Smooth muscle cell (in vitro differentiated cells): ENCODE data around the gene CCDC142. TPM values are rescaled to one million over a fixed set of nuclear protein-coding genes. Genes with fewer than 3 reads are reported as not detected.
A peak's percentile ranks its signal among the peaks of the same experiment; 100 is the strongest.
"Not testable (repeated sequence)": the region's sequence is repeated elsewhere in the genome, so short reads cannot be mapped to it uniquely, and the experiment has no call there.

ENCODE experiments used
- DNase-seq: peaks from one replicate; lab custom pipeline; 2025; ENCODE audit not compliant: unreplicated experiment; lab: John Stamatoyannopoulos, UW
- H2AFZ ChIP-seq: fragments of 200-600 bp; sonication (generic); 2 replicates; pipeline ENCODE4 v1.6.0; 2016; ENCODE audit warnings: antibody characterized with exemption, low read depth, mild to moderate bottlenecking
- H3F3A ChIP-seq: fragments of 200-600 bp; sonication (generic); 2 replicates; pipeline ENCODE4 v1.6.0; 2017; ENCODE audit warnings: antibody characterized with exemption, low read depth
- H3K27ac ChIP-seq: fragments of 200-600 bp; sonication (generic); 2 replicates; pipeline ENCODE4 v1.5.1; 2016; ENCODE audit warnings: low read depth, mild to moderate bottlenecking
- H3K27me3 ChIP-seq: fragments of 200-600 bp; sonication (generic); 2 replicates; pipeline ENCODE4 v1.6.1; 2016; ENCODE audit warnings: low read depth, mild to moderate bottlenecking
- H3K36me3 ChIP-seq: fragments of 200-600 bp; sonication (generic); 2 replicates; pipeline ENCODE4 v1.5.1; 2016; ENCODE audit warnings: low read depth
- H3K4me1 ChIP-seq: fragments of 200-600 bp; sonication (generic); 2 replicates; pipeline ENCODE4 v1.5.1; 2016; ENCODE audit warnings: low read depth
- H3K4me2 ChIP-seq: fragments of 200-600 bp; sonication (generic); 2 replicates; pipeline ENCODE4 v1.6.0; 2016; ENCODE audit warnings: mild to moderate bottlenecking
- H3K4me3 ChIP-seq: fragments of 200-600 bp; sonication (generic); 2 replicates; pipeline ENCODE4 v1.5.1; 2016; ENCODE audit warnings: mild to moderate bottlenecking
- H3K79me2 ChIP-seq: fragments of 200-600 bp; sonication (generic); 2 replicates; pipeline ENCODE4 v1.6.0; 2016; ENCODE audit warnings: low read depth, mild to moderate bottlenecking
- H3K9ac ChIP-seq: fragments of 200-600 bp; sonication (generic); 2 replicates; pipeline ENCODE4 v1.6.0; 2016; ENCODE audit warnings: low read depth
- H3K9me3 ChIP-seq: fragments of 200-600 bp; sonication (generic); replicated peaks from 2 replicates; pipeline ENCODE4 v1.5.1; 2016; ENCODE audit warnings: low read depth
- H4K20me1 ChIP-seq: fragments of 200-600 bp; sonication (generic); 2 replicates; pipeline ENCODE4 v1.6.0; 2016; ENCODE audit warnings: low read depth
- WGBS: methylation state at CpG from one replicate; pipeline ENCODE4 v1.1.7; 2016; ENCODE audit warnings: low lambda C conversion rate; 5-methylcytosine and 5-hydroxymethylcytosine counted together
- polyA plus RNA-seq: library from polyadenylated mRNA; unstranded; fragments of >200 nt; fragmentation: Nextera tagmentation; extraction: Ambion mirVana; gene quantifications from 2 replicates; pipeline ENCODE4 v1.2.1, GENCODE V29; 2016
- total RNA-seq: library from RNA; depleted of rRNA; stranded (reverse); fragments of >200 nt; gene quantifications from 2 replicates; pipeline ENCODE4 v1.2.3, GENCODE V29; 2014
- TF ChIP-seq, protein P1 (sequence below): fragments of 200-600 bp; sonication (generic); IDR thresholded peaks from 2 replicates; pipeline ENCODE4 v1.5.1; 2017; ENCODE audit warnings: borderline replicate concordance, mild to moderate bottlenecking, antibody characterized with exemption; ENCODE audit not compliant: insufficient read depth, poor library complexity, severe bottlenecking

The CCDC142 gene
- total and polyA plus RNA-seq, 2 experiments from 2014 or later = 5.5 to 7.7 TPM

- TF ChIP-seq, protein P1, sequence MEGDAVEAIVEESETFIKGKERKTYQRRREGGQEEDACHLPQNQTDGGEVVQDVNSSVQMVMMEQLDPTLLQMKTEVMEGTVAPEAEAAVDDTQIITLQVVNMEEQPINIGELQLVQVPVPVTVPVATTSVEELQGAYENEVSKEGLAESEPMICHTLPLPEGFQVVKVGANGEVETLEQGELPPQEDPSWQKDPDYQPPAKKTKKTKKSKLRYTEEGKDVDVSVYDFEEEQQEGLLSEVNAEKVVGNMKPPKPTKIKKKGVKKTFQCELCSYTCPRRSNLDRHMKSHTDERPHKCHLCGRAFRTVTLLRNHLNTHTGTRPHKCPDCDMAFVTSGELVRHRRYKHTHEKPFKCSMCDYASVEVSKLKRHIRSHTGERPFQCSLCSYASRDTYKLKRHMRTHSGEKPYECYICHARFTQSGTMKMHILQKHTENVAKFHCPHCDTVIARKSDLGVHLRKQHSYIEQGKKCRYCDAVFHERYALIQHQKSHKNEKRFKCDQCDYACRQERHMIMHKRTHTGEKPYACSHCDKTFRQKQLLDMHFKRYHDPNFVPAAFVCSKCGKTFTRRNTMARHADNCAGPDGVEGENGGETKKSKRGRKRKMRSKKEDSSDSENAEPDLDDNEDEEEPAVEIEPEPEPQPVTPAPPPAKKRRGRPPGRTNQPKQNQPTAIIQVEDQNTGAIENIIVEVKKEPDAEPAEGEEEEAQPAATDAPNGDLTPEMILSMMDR = no peak
- no peak overlapping the region for H3K4me3 ChIP-seq
- peaks cover 19% of the 10 kb centered on the region for H3K4me1 ChIP-seq
- DNase-seq = no peak
- WGBS = 97% methylated on average over 20 of the region's 20 CpGs
- H3K27ac ChIP-seq = no peak overlapping the region
- H3F3A ChIP-seq = peaks cover 16% of the 10 kb centered on the region
- H3K36me3 ChIP-seq = no peaks in the 10 kb centered on the region
- H3K9me3 ChIP-seq = no peaks in the 10 kb centered on the region
- H4K20me1 ChIP-seq = no peaks in the 10 kb centered on the region
- no peak overlapping the region for H3K9ac ChIP-seq
- peaks cover 47% of the 10 kb centered on the region for H3K79me2 ChIP-seq
- H3K4me2 ChIP-seq = no peak overlapping the region
- no peaks in the 10 kb centered on the region for H3K27me3 ChIP-seq
- H2AFZ ChIP-seq = no peak overlapping the region
Measured at GRCh38 chr2:74462054-74462785, 20.6 kb downstream of the CCDC142 start.

GRCh38 chr2:74461187-74462053 lies 21.4 kb downstream of the CCDC142 start:
- Histone ChIP-seq H3K4me2 (no peak overlapping the region), H3K27ac (peak overlapping the region; percentile 1), H3K9ac (no peak overlapping the region), H3K9me3 (no peaks in the 10 kb centered on the region), H3K4me3 (no peak overlapping the region), H4K20me1 (no peaks in the 10 kb centered on the region), H3K4me1 (peaks cover 24% of the 10 kb centered on the region), H3K27me3 (no peaks in the 10 kb centered on the region), H2AFZ (no peak overlapping the region), H3K36me3 (no peaks in the 10 kb centered on the region), H3F3A (peaks cover 20% of the 10 kb centered on the region), H3K79me2 (peaks cover 48% of the 10 kb centered on the region)
- TF ChIP-seq, protein P1 = peak; percentile 5
- DNase-seq = no peak
- WGBS = 96% methylated on average over 26 of the region's 27 CpGs

- 93% methylated on average over 10 of the region's 10 CpGs for WGBS
- H3K27ac ChIP-seq, H3K4me2 ChIP-seq, H2AFZ ChIP-seq, H3K4me3 ChIP-seq, H3K9ac ChIP-seq, DNase-seq, H3K9me3 ChIP-seq, H3K27me3 ChIP-seq, H4K20me1 ChIP-seq, H3K36me3 ChIP-seq: not testable (repeated sequence)
- Histone ChIP-seq H3K4me1 (peaks cover 26% of the 10 kb centered on the region), H3K79me2 (peaks cover 49% of the 10 kb centered on the region), H3F3A (peaks cover 23% of the 10 kb centered on the region)
Measured at GRCh38 chr2:74460187-74460586, 22.6 kb downstream of the CCDC142 start.

DNA sequence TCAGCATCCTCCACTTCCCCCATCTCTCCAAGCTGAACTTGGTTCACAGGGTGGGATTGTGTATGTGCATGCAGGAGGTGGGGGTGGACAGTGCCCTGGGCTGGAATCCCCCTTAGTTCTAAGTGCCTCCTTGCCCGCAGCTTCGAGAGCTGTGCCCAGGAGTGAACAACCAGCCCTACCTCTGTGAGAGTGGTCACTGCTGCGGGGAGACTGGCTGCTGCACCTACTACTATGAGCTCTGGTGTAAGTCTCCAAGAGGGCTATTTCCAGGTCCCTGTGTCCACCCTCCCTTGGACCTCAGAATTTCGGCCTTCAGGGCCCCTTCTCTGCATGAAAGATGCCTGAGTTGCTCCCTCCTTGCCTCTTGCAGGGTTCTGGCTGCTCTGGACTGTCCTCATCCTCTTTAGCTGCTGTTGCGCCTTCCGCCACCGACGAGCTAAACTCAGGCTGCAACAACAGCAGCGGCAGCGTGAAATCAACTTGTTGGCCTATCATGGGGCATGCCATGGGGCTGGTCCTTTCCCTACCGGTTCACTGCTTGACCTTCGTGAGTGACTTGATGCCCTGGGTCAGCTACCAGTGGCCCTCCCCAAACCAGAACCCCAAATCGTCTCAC lies 23.2 kb downstream of the CCDC142 start:
- H2AFZ ChIP-seq, H3K9me3 ChIP-seq, H3K36me3 ChIP-seq, DNase-seq, H4K20me1 ChIP-seq, H3K27me3 ChIP-seq, H3K9ac ChIP-seq, H3K27ac ChIP-seq: not testable (repeated sequence)
- 93% methylated on average over 13 of the region's 13 CpGs for WGBS
- H3F3A ChIP-seq = peaks cover 23% of the 10 kb centered on the region
- peak overlapping the region; percentile 85 for H3K4me3 ChIP-seq
- peaks cover 26% of the 10 kb centered on the region for H3K4me1 ChIP-seq
- H3K79me2 ChIP-seq = peaks cover 45% of the 10 kb centered on the region
- peak overlapping the region; percentile 98 for H3K4me2 ChIP-seq
